Gastroesophageal sphincter (tissue), 3 donors: ENCODE results near the gene LDB2.

Experiments used
- CTCF ChIP-seq, 4 experiments: fragments of 200-600 bp in 2 of 4; fragments of 450-650 bp in 2 of 4; sonication (generic) in 1 of 4; IDR thresholded peaks; one replicate each; pipeline ENCODE4 v1.5.1; 2017 to 2019; ENCODE audit warnings: antibody characterized with exemption in 4 of 4, mild to moderate bottlenecking in 2 of 4, moderate library complexity in 2 of 4
- EP300 ChIP-seq: sonication (generic); formaldehyde crosslinking; IDR thresholded peaks from one replicate; pipeline ENCODE4 v1.6.1; 2017; ENCODE audit warnings: antibody characterized with exemption, mild to moderate bottlenecking

DNA sequence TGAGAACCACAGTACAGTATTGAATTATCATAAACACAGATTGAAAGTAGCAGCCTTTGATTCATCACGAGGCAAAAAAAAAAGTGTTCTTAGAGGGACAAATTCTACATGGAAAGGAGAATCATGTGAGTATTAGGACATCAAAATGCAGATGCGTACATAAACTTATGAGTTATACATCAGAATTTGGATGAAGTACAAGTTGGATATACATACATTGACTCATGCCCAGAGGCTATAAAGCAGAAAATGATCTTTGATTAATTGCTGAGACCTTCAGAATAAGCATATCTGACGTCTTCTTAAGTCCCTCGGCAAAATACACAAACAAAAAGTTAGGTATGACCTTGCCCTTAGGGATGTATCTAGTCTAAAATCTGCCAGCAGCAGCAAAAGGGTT is 206.4 kb downstream of the LDB2 start:
- TF ChIP-seq EP300 (no peak), CTCF (IDR thresholded peaks at IDR 0.05) (no peak)
